ENCODE data around the gene CHMP2A.

CHMP2A gene

DNA sequence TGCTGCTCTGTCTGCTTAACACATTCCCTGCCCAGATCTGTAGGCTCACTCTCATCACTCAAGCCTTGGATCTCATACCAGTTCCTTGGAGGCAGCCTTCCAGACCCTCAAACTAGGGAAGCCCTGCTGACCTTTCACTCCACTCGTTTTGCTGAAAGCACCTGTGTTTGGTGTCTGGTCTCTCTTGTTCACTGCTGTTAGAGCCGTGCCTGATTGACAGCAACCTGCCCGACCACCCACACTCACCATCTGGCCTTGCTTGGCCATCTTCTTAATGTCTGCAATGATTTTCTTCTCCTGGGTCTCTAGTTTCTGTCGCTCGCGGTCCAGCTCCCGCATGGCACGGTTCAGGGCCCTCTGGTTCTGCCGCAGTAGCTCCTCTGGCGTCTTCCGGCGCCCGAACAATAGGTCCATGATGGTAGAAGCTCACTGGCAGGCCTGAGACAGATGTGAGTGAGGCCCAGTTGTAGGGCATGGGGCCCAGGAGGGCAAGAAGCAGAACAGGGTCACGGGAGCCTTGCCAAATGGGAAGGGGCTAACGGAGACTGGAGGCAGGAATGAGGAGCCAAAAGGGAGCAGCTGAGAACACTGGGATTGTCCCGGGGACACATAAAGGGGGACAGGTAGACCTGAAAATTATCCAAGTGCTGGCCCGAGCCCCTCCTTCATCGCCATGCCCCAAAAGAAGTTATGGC, 959 bp downstream of the CHMP2A start:
- Histone ChIP-seq H3K4me3 (ENCODE audit: low read length in 2 of 2) (peak overlapping the region; percentile 97 to 99), H3K27me3 (ENCODE audit: control insufficient read depth in 2 of 2, insufficient read depth in 2 of 2, low read length in 2 of 2) (no peaks in the 10 kb centered on the region), H3K9me3 (ENCODE audit: control insufficient read depth in 2 of 2, low read length in 2 of 2) (no peaks in the 10 kb centered on the region), H3K27ac (ENCODE audit: low read depth in 2 of 2, low read length in 2 of 2) (peak overlapping the region; percentile 95 to 97), H3K9ac (ENCODE audit: low read depth in 1 of 2, low read length in 2 of 2) (peak overlapping the region; percentile 96 to 98), H3K36me3 (ENCODE audit: control insufficient read depth in 2 of 2, insufficient read depth in 2 of 2, low read length in 2 of 2) (peaks cover 48 to 49% of the 10 kb centered on the region in 2 donors), H3K4me1 (ENCODE audit: control insufficient read depth in 2 of 2, insufficient read depth in 2 of 2, low read length in 2 of 2) (peaks cover 33 to 35% of the 10 kb centered on the region in 2 donors)

GRCh38 chr19:58552655-58553054, 2.2 kb downstream of the CHMP2A start:
- Histone ChIP-seq H3K9ac (ENCODE audit: low read depth in 1 of 2, low read length in 2 of 2) (no peak overlapping the region), H3K27ac (ENCODE audit: low read depth in 2 of 2, low read length in 2 of 2) (no peak overlapping the region), H3K4me3 (ENCODE audit: low read length in 2 of 2) (no peak overlapping the region), H3K4me1 (ENCODE audit: control insufficient read depth in 2 of 2, insufficient read depth in 2 of 2, low read length in 2 of 2) (peaks cover 31 to 34% of the 10 kb centered on the region in 2 donors), H3K27me3 (ENCODE audit: control insufficient read depth in 2 of 2, insufficient read depth in 2 of 2, low read length in 2 of 2) (no peaks in the 10 kb centered on the region), H3K9me3 (ENCODE audit: control insufficient read depth in 2 of 2, low read length in 2 of 2) (no peaks in the 10 kb centered on the region), H3K36me3 (ENCODE audit: control insufficient read depth in 2 of 2, insufficient read depth in 2 of 2, low read length in 2 of 2) (peaks cover 60 to 62% of the 10 kb centered on the region in 2 donors)

DNA sequence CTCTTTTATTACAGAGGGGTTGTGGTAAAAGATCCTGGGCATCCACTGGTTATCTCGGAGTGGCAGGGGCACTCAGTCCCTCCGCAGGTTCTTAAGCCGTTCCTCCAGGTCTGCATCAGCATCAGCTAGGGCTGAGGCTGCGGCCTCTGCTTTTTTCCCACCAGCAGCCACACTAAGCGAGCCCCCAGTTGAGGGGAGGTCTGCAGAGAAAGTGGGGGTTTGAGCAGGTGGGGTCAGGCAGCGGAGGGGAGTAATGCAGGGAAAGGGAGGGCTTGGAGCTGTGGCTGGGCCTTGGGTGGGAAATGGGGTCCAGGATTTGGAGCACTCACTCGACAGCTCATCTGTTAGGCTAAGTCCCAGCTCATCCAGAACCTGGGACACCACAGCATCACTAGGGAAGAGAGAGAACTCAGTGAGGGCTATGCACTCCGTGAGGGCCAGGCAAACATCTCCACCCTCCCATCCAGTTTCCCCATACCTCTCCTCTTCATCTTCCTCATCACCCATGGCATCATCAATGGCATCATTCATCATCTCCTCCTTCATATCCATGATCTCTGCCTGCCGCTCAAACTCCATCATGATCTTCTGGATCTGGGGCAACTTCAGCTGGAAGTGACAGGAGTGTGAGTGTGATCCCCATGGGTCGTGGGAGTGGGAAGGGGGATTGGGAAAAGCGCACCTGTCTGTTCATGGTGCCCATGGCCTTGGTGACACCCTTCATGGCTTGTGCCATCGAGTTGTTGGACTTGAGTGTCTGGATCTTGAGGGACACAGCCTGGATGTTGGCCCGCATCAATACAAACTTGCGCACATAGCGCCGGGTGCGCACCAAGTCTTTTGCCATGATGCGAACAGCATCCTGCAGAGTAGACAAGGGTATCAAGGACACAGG, 3.1 kb downstream of the CHMP2A start:
- Histone ChIP-seq H3K4me1 (ENCODE audit: control insufficient read depth in 2 of 2, insufficient read depth in 2 of 2, low read length in 2 of 2) (peaks cover 23 to 25% of the 10 kb centered on the region in 2 donors), H3K9ac (ENCODE audit: low read depth in 1 of 2, low read length in 2 of 2) (no peak overlapping the region), H3K27ac (ENCODE audit: low read depth in 2 of 2, low read length in 2 of 2) (no peak overlapping the region), H3K9me3 (ENCODE audit: control insufficient read depth in 2 of 2, low read length in 2 of 2) (no peaks in the 10 kb centered on the region), H3K27me3 (ENCODE audit: control insufficient read depth in 2 of 2, insufficient read depth in 2 of 2, low read length in 2 of 2) (no peaks in the 10 kb centered on the region), H3K4me3 (ENCODE audit: low read length in 2 of 2) (no peak overlapping the region), H3K36me3 (ENCODE audit: control insufficient read depth in 2 of 2, insufficient read depth in 2 of 2, low read length in 2 of 2) (peaks cover 66 to 69% of the 10 kb centered on the region in 2 donors)

DNA sequence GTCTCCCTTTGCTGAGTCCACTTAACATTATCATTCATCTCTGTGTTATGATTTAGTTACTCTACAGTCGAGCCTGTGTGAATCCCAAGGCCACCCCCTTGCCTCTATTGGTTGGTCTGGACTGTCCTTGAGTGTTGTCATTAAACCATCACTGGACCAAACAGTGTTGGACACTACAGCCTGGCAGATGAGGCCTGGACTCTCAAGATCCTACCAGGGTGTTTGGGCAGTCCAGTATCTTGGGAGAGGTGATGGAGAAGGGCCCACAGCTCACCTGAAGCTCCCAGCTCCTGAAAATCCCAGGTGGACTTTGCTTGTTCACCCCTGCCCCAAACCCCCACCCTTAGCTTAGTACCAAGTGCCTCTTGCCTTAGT, 3.8 kb downstream of the CHMP2A start:
- H3K4me3 ChIP-seq (ENCODE audit: low read length in 2 of 2): no peak overlapping the region
- no peak overlapping the region for H3K27ac ChIP-seq (ENCODE audit: low read depth in 2 of 2, low read length in 2 of 2)
- H3K4me1 ChIP-seq (ENCODE audit: control insufficient read depth in 2 of 2, insufficient read depth in 2 of 2, low read length in 2 of 2): peaks cover 25 to 26% of the 10 kb centered on the region in 2 donors
- no peaks in the 10 kb centered on the region for H3K27me3 ChIP-seq (ENCODE audit: control insufficient read depth in 2 of 2, insufficient read depth in 2 of 2, low read length in 2 of 2)
- H3K9ac ChIP-seq (ENCODE audit: low read depth in 1 of 2, low read length in 2 of 2): no peak overlapping the region
- H3K36me3 ChIP-seq (ENCODE audit: control insufficient read depth in 2 of 2, insufficient read depth in 2 of 2, low read length in 2 of 2): peaks cover 61 to 66% of the 10 kb centered on the region in 2 donors
- no peaks in the 10 kb centered on the region for H3K9me3 ChIP-seq (ENCODE audit: control insufficient read depth in 2 of 2, low read length in 2 of 2)

DNA sequence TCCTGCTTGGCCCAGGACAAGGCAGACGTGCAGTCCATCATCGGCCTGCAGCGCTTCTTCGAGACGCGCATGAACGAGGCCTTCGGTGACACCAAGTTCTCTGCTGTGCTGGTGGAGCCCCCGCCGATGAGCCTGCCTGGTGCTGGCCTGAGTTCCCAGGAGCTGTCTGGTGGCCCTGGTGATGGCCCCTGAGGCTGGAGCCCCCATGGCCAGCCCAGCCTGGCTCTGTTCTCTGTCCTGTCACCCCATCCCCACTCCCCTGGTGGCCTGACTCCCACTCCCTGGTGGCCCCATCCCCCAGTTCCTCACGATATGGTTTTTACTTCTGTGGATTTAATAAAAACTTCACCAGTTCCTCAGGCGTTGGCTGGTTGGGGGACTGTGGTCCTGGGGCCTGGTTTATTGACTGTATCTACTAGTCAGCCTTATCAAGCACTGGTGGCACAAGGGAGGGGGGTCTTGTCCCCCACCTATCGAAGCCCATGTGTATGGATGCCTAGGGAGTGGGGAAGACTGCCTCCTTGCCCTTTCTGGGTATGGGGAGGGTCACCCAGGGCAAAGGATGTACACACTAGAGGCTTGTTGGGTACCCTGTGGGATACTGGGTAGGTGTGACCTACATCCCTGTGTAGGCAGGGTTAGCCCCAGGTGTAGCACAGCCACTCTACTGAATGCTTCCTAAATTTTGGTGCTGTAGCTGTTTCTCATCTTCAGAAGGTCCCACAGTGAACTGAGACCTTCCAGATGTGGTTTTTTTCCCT, 4.4 kb downstream of the CHMP2A start:
- Histone ChIP-seq H3K27me3 (ENCODE audit: control insufficient read depth in 2 of 2, insufficient read depth in 2 of 2, low read length in 2 of 2) (no peaks in the 10 kb centered on the region), H3K27ac (ENCODE audit: low read depth in 2 of 2, low read length in 2 of 2) (no peak overlapping the region), H3K9ac (ENCODE audit: low read depth in 1 of 2, low read length in 2 of 2) (no peak overlapping the region), H3K4me3 (ENCODE audit: low read length in 2 of 2) (no peak overlapping the region), H3K36me3 (ENCODE audit: control insufficient read depth in 2 of 2, insufficient read depth in 2 of 2, low read length in 2 of 2) (peaks cover 58 to 70% of the 10 kb centered on the region in 2 donors), H3K4me1 (ENCODE audit: control insufficient read depth in 2 of 2, insufficient read depth in 2 of 2, low read length in 2 of 2) (peaks cover 28 to 31% of the 10 kb centered on the region in 2 donors), H3K9me3 (ENCODE audit: control insufficient read depth in 2 of 2, low read length in 2 of 2) (no peaks in the 10 kb centered on the region)

GRCh38 chr19:58549664-58550361, 5.1 kb downstream of the CHMP2A start:
- no peak overlapping the region for H3K9ac ChIP-seq (ENCODE audit: low read depth in 1 of 2, low read length in 2 of 2)
- H3K36me3 ChIP-seq (ENCODE audit: control insufficient read depth in 2 of 2, insufficient read depth in 2 of 2, low read length in 2 of 2): peaks cover 58 to 73% of the 10 kb centered on the region in 2 donors
- peaks cover 26 to 28% of the 10 kb centered on the region in 2 donors for H3K4me1 ChIP-seq (ENCODE audit: control insufficient read depth in 2 of 2, insufficient read depth in 2 of 2, low read length in 2 of 2)
- H3K27ac ChIP-seq (ENCODE audit: low read depth in 2 of 2, low read length in 2 of 2): no peak overlapping the region
- no peaks in the 10 kb centered on the region for H3K9me3 ChIP-seq (ENCODE audit: control insufficient read depth in 2 of 2, low read length in 2 of 2)
- H3K4me3 ChIP-seq (ENCODE audit: low read length in 2 of 2): no peak overlapping the region
- H3K27me3 ChIP-seq (ENCODE audit: control insufficient read depth in 2 of 2, insufficient read depth in 2 of 2, low read length in 2 of 2): no peaks in the 10 kb centered on the region

GRCh38 chr19:58548859-58549663, 5.8 kb downstream of the CHMP2A start:
- Histone ChIP-seq H3K27me3 (ENCODE audit: control insufficient read depth in 2 of 2, insufficient read depth in 2 of 2, low read length in 2 of 2) (no peaks in the 10 kb centered on the region), H3K9me3 (ENCODE audit: control insufficient read depth in 2 of 2, low read length in 2 of 2) (no peaks in the 10 kb centered on the region), H3K36me3 (ENCODE audit: control insufficient read depth in 2 of 2, insufficient read depth in 2 of 2, low read length in 2 of 2) (peaks cover 58 to 73% of the 10 kb centered on the region in 2 donors), H3K27ac (ENCODE audit: low read depth in 2 of 2, low read length in 2 of 2) (no peak overlapping the region), H3K4me3 (ENCODE audit: low read length in 2 of 2) (no peak overlapping the region), H3K9ac (ENCODE audit: low read depth in 1 of 2, low read length in 2 of 2) (no peak overlapping the region), H3K4me1 (ENCODE audit: control insufficient read depth in 2 of 2, insufficient read depth in 2 of 2, low read length in 2 of 2) (peaks cover 22 to 23% of the 10 kb centered on the region in 2 donors)

GRCh38 chr19:58547323-58548312, 7.3 kb downstream of the CHMP2A start:
- Histone ChIP-seq H3K4me1 (ENCODE audit: control insufficient read depth in 2 of 2, insufficient read depth in 2 of 2, low read length in 2 of 2) (peaks cover 16% of the 10 kb centered on the region in 2 donors), H3K4me3 (ENCODE audit: low read length in 2 of 2) (no peak overlapping the region), H3K27me3 (ENCODE audit: control insufficient read depth in 2 of 2, insufficient read depth in 2 of 2, low read length in 2 of 2) (no peaks in the 10 kb centered on the region), H3K9ac (ENCODE audit: low read depth in 1 of 2, low read length in 2 of 2) (no peak overlapping the region), H3K9me3 (ENCODE audit: control insufficient read depth in 2 of 2, low read length in 2 of 2) (no peaks in the 10 kb centered on the region), H3K27ac (ENCODE audit: low read depth in 2 of 2, low read length in 2 of 2) (no peak overlapping the region), H3K36me3 (ENCODE audit: control insufficient read depth in 2 of 2, insufficient read depth in 2 of 2, low read length in 2 of 2) (peaks cover 54 to 68% of the 10 kb centered on the region in 2 donors)
